HepG2 (cell line): ENCODE data around the gene C1orf94.

Source experiments
- EP300 ChIP-seq, 3 experiments: sonication (generic) in 1 of 3; formaldehyde crosslinking in 1 of 3; IDR thresholded peaks; 2 replicates each; pipeline versions ENCODE4 v1.5.1 to v1.6.1; 2011 to 2020; ENCODE audit warnings: low read depth in 2 of 3, low read length in 2 of 3, borderline replicate concordance in 1 of 3, improper control_type of control experiment in 1 of 3, mild to moderate bottlenecking in 1 of 3, missing genetic modification reagents in 1 of 3, moderate library complexity in 1 of 3
- EZH2 ChIP-seq: conservative IDR thresholded peaks from 2 replicates; pipeline ENCODE4 v1.6.1; 2012; ENCODE audit warnings: mild to moderate bottlenecking, low read depth, low read length, moderate library complexity
- NFIB ChIP-seq: sonication (generic); formaldehyde crosslinking; IDR thresholded peaks from 2 replicates; pipeline ENCODE4 v1.9.0; 2021; ENCODE audit warnings: missing genetic modification reagents, mild to moderate bottlenecking, borderline replicate concordance
- NR0B2 ChIP-seq: sonication (generic); formaldehyde crosslinking; IDR thresholded peaks from 2 replicates; pipeline ENCODE4 v1.4.0; 2020; ENCODE audit warnings: mild to moderate bottlenecking, missing genetic modification reagents
- POLR2A ChIP-seq, 2 experiments: IDR thresholded peaks; 2 replicates each; pipeline ENCODE4 v1.6.1; 2011; ENCODE audit warnings: low read depth in 2 of 2, low read length in 2 of 2, mild to moderate bottlenecking in 1 of 2, moderate library complexity in 1 of 2; ENCODE audit not compliant: insufficient read depth in 1 of 2
- SALL1 ChIP-seq: sonication (generic); formaldehyde crosslinking; IDR thresholded peaks from 2 replicates; pipeline ENCODE4 v1.8.0; 2022; ENCODE audit warnings: mild to moderate bottlenecking, missing genetic modification reagents
- ZNF138 ChIP-seq: sonication (generic); formaldehyde crosslinking; IDR thresholded peaks from 2 replicates; pipeline ENCODE4 v1.5.0; 2020; ENCODE audit warnings: mild to moderate bottlenecking, low read depth, missing genetic modification reagents
- ZNF687 ChIP-seq: sonication (generic); formaldehyde crosslinking; IDR thresholded peaks from 2 replicates; pipeline ENCODE4 v1.5.1; 2020; ENCODE audit warnings: mild to moderate bottlenecking, missing genetic modification reagents, moderate library complexity
- TF ChIP-seq, protein P1 (sequence below): sonication (generic); formaldehyde crosslinking; IDR thresholded peaks from 2 replicates; pipeline ENCODE4 v1.4.0; 2020; ENCODE audit warnings: missing genetic modification reagents, borderline replicate concordance
- TF ChIP-seq, protein P2 (sequence below): sonication (generic); formaldehyde crosslinking; IDR thresholded peaks from 2 replicates; pipeline ENCODE4 v1.4.0; 2020; ENCODE audit warnings: mild to moderate bottlenecking, low read depth, missing genetic modification reagents
- TF ChIP-seq, protein P3 (sequence below): sonication (generic); formaldehyde crosslinking; IDR thresholded peaks from 2 replicates; pipeline ENCODE4 v1.5.0; 2020; ENCODE audit warnings: mild to moderate bottlenecking, missing genetic modification reagents, moderate library complexity

DNA sequence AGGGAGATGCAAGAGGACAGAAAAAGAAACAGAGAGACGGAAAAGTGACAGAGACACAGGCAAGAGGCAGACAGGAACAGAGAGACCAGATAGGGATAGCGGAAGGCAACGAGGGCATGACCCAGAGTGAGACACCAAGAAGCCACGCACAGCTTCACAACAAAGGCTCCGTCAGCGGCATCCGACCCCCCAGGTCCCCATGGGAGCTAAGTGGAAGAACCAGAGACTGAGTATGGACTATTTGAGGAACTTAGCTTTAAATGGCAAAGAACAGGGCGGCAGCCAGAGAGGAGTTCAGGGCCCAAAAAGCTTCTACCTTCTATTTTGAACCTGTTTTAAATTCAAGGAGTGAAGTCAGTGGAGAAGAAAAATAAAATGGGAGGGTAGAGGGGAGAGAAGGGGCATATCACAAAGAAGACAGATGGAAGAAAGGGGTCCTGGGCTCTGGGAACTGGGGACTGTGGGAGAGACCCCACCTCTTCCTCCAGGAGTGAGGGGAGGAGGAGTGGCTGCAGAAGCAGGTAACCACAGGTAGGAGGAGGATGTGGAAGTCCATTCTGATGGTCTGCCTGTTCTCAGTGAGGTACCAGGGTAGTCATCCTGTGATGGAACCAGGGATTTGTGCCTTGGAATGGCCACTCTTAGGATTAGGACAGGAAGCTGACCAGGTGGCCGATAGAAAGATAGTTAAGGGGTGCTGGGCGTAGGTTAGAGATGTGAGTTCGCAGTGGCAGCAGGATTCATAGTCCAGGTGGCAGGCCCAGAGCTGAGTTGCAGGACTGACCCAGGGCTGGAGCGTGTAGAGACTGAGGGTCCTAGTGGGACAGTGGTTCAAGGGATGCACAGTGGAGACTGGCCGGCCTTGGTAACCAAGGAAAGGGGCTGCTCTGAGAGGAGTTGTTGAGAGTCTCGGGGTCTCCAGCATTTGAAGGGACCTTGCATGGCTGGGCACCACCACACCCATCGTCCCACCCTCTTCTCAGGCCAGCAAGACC lies 49.4 kb upstream of the C1orf94 start:
- TF ChIP-seq, protein P1, sequence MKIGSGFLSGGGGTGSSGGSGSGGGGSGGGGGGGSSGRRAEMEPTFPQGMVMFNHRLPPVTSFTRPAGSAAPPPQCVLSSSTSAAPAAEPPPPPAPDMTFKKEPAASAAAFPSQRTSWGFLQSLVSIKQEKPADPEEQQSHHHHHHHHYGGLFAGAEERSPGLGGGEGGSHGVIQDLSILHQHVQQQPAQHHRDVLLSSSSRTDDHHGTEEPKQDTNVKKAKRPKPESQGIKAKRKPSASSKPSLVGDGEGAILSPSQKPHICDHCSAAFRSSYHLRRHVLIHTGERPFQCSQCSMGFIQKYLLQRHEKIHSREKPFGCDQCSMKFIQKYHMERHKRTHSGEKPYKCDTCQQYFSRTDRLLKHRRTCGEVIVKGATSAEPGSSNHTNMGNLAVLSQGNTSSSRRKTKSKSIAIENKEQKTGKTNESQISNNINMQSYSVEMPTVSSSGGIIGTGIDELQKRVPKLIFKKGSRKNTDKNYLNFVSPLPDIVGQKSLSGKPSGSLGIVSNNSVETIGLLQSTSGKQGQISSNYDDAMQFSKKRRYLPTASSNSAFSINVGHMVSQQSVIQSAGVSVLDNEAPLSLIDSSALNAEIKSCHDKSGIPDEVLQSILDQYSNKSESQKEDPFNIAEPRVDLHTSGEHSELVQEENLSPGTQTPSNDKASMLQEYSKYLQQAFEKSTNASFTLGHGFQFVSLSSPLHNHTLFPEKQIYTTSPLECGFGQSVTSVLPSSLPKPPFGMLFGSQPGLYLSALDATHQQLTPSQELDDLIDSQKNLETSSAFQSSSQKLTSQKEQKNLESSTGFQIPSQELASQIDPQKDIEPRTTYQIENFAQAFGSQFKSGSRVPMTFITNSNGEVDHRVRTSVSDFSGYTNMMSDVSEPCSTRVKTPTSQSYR (CRISPR knock-in tag): no peak
- TF ChIP-seq EP300 (IDR thresholded peaks at IDR 0.05; ENCODE audit: low read depth in 2 of 2, low read length in 2 of 2): no peak
- no peak for TF ChIP-seq EP300 (CRISPR knock-in tag; IDR thresholded peaks at IDR 0.05; ENCODE audit: borderline replicate concordance)
- no peak for TF ChIP-seq EZH2
- no peak for TF ChIP-seq NFIB (CRISPR knock-in tag)
- no peak for TF ChIP-seq POLR2A (IDR thresholded peaks at IDR 0.05; ENCODE audit: insufficient read depth in 1 of 2, low read depth in 2 of 2, low read length in 2 of 2)
- TF ChIP-seq ZNF138 (CRISPR knock-in tag): no peak
- no peak for TF ChIP-seq ZNF687
- TF ChIP-seq, protein P2, sequence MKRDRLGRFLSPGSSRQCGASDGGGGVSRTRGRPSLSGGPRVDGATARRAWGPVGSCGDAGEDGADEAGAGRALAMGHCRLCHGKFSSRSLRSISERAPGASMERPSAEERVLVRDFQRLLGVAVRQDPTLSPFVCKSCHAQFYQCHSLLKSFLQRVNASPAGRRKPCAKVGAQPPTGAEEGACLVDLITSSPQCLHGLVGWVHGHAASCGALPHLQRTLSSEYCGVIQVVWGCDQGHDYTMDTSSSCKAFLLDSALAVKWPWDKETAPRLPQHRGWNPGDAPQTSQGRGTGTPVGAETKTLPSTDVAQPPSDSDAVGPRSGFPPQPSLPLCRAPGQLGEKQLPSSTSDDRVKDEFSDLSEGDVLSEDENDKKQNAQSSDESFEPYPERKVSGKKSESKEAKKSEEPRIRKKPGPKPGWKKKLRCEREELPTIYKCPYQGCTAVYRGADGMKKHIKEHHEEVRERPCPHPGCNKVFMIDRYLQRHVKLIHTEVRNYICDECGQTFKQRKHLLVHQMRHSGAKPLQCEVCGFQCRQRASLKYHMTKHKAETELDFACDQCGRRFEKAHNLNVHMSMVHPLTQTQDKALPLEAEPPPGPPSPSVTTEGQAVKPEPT (CRISPR knock-in tag): no peak
- TF ChIP-seq NR0B2 (CRISPR knock-in tag): no peak
- TF ChIP-seq, protein P3, sequence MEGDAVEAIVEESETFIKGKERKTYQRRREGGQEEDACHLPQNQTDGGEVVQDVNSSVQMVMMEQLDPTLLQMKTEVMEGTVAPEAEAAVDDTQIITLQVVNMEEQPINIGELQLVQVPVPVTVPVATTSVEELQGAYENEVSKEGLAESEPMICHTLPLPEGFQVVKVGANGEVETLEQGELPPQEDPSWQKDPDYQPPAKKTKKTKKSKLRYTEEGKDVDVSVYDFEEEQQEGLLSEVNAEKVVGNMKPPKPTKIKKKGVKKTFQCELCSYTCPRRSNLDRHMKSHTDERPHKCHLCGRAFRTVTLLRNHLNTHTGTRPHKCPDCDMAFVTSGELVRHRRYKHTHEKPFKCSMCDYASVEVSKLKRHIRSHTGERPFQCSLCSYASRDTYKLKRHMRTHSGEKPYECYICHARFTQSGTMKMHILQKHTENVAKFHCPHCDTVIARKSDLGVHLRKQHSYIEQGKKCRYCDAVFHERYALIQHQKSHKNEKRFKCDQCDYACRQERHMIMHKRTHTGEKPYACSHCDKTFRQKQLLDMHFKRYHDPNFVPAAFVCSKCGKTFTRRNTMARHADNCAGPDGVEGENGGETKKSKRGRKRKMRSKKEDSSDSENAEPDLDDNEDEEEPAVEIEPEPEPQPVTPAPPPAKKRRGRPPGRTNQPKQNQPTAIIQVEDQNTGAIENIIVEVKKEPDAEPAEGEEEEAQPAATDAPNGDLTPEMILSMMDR (CRISPR knock-in tag): no peak
- no peak for TF ChIP-seq SALL1 (CRISPR knock-in tag)
